Liver (tissue), 3 donors: ENCODE results near the gene LECT2.

Experiments
- CTCF ChIP-seq: fragments of 150-350 bp; IDR thresholded peaks from 2 replicates; pipeline ENCODE4 v1.5.1; 2017; ENCODE audit warnings: improper control_type of control experiment, low read depth, low read length; ENCODE audit not compliant: missing input control
- MAX ChIP-seq: IDR thresholded peaks from 2 replicates; pipeline ENCODE4 v1.6.1; 2016; ENCODE audit warnings: antibody characterized with exemption
- NR2F2 ChIP-seq: IDR thresholded peaks from 2 replicates; pipeline ENCODE4 v1.6.1; 2016; ENCODE audit warnings: antibody characterized with exemption
- RAD21 ChIP-seq, 2 donors: IDR thresholded peaks; 2 replicates each; pipeline ENCODE4 v1.6.1; 2016; ENCODE audit warnings: antibody characterized with exemption in 2 of 2, mild to moderate bottlenecking in 2 of 2
- REST ChIP-seq: IDR thresholded peaks from 2 replicates; pipeline ENCODE4 v1.6.1; 2016; ENCODE audit warnings: antibody characterized with exemption, mild to moderate bottlenecking
- SP1 ChIP-seq: IDR thresholded peaks from 2 replicates; pipeline ENCODE4 v1.6.1; 2018; ENCODE audit warnings: antibody characterized with exemption, mild to moderate bottlenecking
- TAF1 ChIP-seq: conservative IDR thresholded peaks from 2 replicates; pipeline ENCODE4 v1.6.1; 2016; ENCODE audit warnings: antibody characterized with exemption, mild to moderate bottlenecking
- ZBTB33 ChIP-seq: IDR thresholded peaks from 2 replicates; pipeline ENCODE4 v1.6.1; 2016; ENCODE audit warnings: antibody characterized with exemption
- donor health status: healthy.
- donor health status: healthy.

GRCh38 chr5:135930029-135930948, 24.5 kb downstream of the LECT2 start:
- TF ChIP-seq SP1 = no peak
- TF ChIP-seq CTCF = no peak
- TF ChIP-seq RAD21 (IDR thresholded peaks at IDR 0.05) = no peak
- TF ChIP-seq TAF1 = no peak
- no peak for TF ChIP-seq MAX
- no peak for TF ChIP-seq ZBTB33
- TF ChIP-seq REST = no peak
- TF ChIP-seq NR2F2 = no peak
